Loucy (cell line): ENCODE measurements around the gene RAB3GAP1.
A peak's percentile ranks its signal among the peaks of the same experiment; 100 is the strongest.

Source experiments
- H2AFZ ChIP-seq: fragments of 200-600 bp; sonication (generic); 2 replicates; pipeline ENCODE4 v1.6.0; 2016; ENCODE audit warnings: antibody characterized with exemption, mild to moderate bottlenecking, low read length, moderate library complexity
- H3F3A ChIP-seq: fragments of 200-600 bp; 2 replicates; pipeline ENCODE4 v1.6.0; 2016; ENCODE audit warnings: antibody characterized with exemption, low read depth, mild to moderate bottlenecking
- H3K27me3 ChIP-seq: fragments of 200-600 bp; sonication (generic); 2 replicates; pipeline ENCODE4 v1.6.1; 2014; ENCODE audit warnings: low read length, mild to moderate bottlenecking; ENCODE audit not compliant: insufficient read depth, poor library complexity, severe bottlenecking
- H3K36me3 ChIP-seq: fragments of 200-600 bp; sonication (generic); 2 replicates; pipeline ENCODE4 v1.6.1; 2016; ENCODE audit warnings: low read length; ENCODE audit not compliant: insufficient read depth
- H3K4me1 ChIP-seq: fragments of 200-600 bp; sonication (generic); 2 replicates; pipeline ENCODE4 v1.5.1; 2014; ENCODE audit warnings: low read length, mild to moderate bottlenecking; ENCODE audit not compliant: insufficient read depth, poor library complexity, severe bottlenecking
- H3K4me2 ChIP-seq: fragments of 200-600 bp; sonication (generic); 2 replicates; pipeline ENCODE4 v1.6.0; 2014; ENCODE audit warnings: antibody characterized with exemption, low read length, low read depth, mild to moderate bottlenecking; ENCODE audit not compliant: poor library complexity, severe bottlenecking
- H3K4me3 ChIP-seq: fragments of 200-600 bp; sonication (generic); 2 replicates; pipeline ENCODE4 v1.5.1; 2014; ENCODE audit warnings: low read length, mild to moderate bottlenecking, mixed read lengths; ENCODE audit not compliant: poor library complexity, severe bottlenecking
- H3K79me2 ChIP-seq: fragments of 200-600 bp; sonication (generic); 2 replicates; pipeline ENCODE4 v1.6.1; 2014; ENCODE audit warnings: low read length; ENCODE audit not compliant: insufficient read depth
- H3K9ac ChIP-seq: fragments of 200-600 bp; sonication (generic); 2 replicates; pipeline ENCODE4 v1.6.0; 2014; ENCODE audit warnings: mild to moderate bottlenecking, low read depth, low read length, moderate library complexity; ENCODE audit not compliant: poor library complexity, severe bottlenecking
- H3K9me2 ChIP-seq: fragments of 200-600 bp; sonication (generic); replicated peaks from 2 replicates; pipeline ENCODE4 v1.6.1; 2016; ENCODE audit warnings: low read depth, low read length, mixed read lengths
- H3K9me3 ChIP-seq: fragments of 200-600 bp; sonication (generic); 2 replicates; pipeline ENCODE4 v1.6.1; 2014; ENCODE audit warnings: mild to moderate bottlenecking, antibody characterized with exemption, low read length, low read depth; ENCODE audit not compliant: insufficient read depth
- H4K20me1 ChIP-seq: fragments of 200-600 bp; sonication (generic); 2 replicates; pipeline ENCODE4 v1.6.0; 2014; ENCODE audit warnings: antibody characterized with exemption, low read length, mild to moderate bottlenecking; ENCODE audit not compliant: insufficient read depth, poor library complexity, severe bottlenecking
- EZH2phosphoT487 ChIP-seq: fragments of 200-600 bp; IDR thresholded peaks from 2 replicates; pipeline ENCODE4 v1.6.1; 2018; ENCODE audit warnings: antibody characterized with exemption, mild to moderate bottlenecking, moderate library complexity, borderline replicate concordance
- TF ChIP-seq, protein P1 (sequence below): fragments of 200-600 bp; sonication (generic); conservative IDR thresholded peaks from 2 replicates; pipeline ENCODE4 v1.5.1; 2014; ENCODE audit warnings: mild to moderate bottlenecking, antibody characterized with exemption, low read length

Gene RAB3GAP1

DNA sequence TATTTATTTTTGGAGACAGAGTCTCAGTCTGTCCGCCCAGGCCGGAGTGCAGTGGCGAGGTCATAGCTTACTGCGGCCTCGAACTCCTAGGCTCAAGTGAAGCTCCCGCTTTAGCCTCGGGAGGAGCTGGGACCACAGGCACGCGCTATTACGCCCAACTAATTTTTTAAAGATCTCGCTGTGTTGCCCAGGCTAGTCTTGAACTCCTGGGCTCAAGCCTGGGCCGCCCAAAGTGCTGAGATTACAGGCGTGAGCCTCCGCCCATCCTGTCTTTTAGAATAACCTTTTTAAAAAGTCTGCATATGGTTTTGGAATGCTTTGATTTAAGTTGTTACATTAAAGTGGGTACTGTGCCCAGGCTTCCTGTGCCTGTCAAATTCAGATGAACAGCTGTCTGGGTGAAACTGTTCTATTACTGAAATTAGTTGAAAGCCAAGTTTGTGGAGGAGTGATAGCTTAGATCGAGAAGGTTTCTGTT lies 944 bp downstream of the RAB3GAP1 start:
- H3F3A ChIP-seq = peaks cover 3% of the 10 kb centered on the region; the same call in 1 of the 2 replicates
- no peaks in the 10 kb centered on the region for H3K9me2 ChIP-seq
- H3K4me3 ChIP-seq = peak overlapping the region; percentile 88
- peaks cover 33% of the 10 kb centered on the region for H3K4me1 ChIP-seq
- H3K79me2 ChIP-seq = peaks cover 47% of the 10 kb centered on the region
- no peak overlapping the region for H2AFZ ChIP-seq
- no peaks in the 10 kb centered on the region for H3K36me3 ChIP-seq
- TF ChIP-seq, protein P1, sequence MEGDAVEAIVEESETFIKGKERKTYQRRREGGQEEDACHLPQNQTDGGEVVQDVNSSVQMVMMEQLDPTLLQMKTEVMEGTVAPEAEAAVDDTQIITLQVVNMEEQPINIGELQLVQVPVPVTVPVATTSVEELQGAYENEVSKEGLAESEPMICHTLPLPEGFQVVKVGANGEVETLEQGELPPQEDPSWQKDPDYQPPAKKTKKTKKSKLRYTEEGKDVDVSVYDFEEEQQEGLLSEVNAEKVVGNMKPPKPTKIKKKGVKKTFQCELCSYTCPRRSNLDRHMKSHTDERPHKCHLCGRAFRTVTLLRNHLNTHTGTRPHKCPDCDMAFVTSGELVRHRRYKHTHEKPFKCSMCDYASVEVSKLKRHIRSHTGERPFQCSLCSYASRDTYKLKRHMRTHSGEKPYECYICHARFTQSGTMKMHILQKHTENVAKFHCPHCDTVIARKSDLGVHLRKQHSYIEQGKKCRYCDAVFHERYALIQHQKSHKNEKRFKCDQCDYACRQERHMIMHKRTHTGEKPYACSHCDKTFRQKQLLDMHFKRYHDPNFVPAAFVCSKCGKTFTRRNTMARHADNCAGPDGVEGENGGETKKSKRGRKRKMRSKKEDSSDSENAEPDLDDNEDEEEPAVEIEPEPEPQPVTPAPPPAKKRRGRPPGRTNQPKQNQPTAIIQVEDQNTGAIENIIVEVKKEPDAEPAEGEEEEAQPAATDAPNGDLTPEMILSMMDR = no peak
- no peak for TF ChIP-seq EZH2phosphoT487
- no peaks in the 10 kb centered on the region for H3K9me3 ChIP-seq
- peaks cover 45% of the 10 kb centered on the region for H4K20me1 ChIP-seq
- peak overlapping the region; percentile 88 for H3K9ac ChIP-seq
- H3K27me3 ChIP-seq = no peaks in the 10 kb centered on the region
- H3K4me2 ChIP-seq = peak overlapping the region; percentile 80

DNA sequence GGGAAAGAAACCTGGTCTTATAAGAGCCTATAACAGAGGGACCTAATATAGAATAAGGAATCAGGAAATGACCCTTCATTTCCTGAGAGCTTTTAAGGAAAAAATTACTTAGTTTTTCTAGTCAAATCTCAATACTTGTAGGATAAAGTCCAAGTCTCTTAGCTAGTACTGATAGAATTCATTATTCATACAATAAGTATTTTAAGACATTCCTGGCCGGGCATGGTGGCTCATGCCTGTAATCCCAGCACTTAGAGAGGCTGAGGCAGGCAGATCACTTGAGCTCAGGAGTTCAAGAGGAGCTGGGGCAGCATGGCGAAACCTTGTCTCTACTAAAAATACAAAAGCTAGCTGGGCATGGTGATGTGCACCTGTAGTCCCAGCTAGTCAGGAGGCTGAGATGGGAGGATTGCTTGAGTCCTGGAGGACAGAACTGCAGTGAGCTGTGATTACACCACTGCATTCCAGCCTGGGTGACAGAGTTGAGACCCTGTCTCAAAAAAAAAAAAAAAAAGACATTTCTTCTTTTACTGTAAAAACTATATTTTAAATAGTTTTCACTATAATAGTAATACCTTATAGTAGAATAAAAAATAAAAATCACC lies 3.2 kb downstream of the RAB3GAP1 start:
- H3K9me2 ChIP-seq = no peaks in the 10 kb centered on the region
- no peaks in the 10 kb centered on the region for H3K27me3 ChIP-seq
- peaks cover 38% of the 10 kb centered on the region for H3K4me1 ChIP-seq
- peaks cover 59% of the 10 kb centered on the region for H4K20me1 ChIP-seq
- no peak overlapping the region for H3K9ac ChIP-seq
- peaks cover 60% of the 10 kb centered on the region for H3K79me2 ChIP-seq
- H3F3A ChIP-seq = peaks cover 3% of the 10 kb centered on the region; the same call in 1 of the 2 replicates
- H3K36me3 ChIP-seq = no peaks in the 10 kb centered on the region
- peak overlapping the region; percentile 88 for H3K4me3 ChIP-seq
- H2AFZ ChIP-seq = no peak overlapping the region
- peak overlapping the region; percentile 80 for H3K4me2 ChIP-seq
- H3K9me3 ChIP-seq = no peaks in the 10 kb centered on the region
- TF ChIP-seq, protein P1 = no peak
- no peak for TF ChIP-seq EZH2phosphoT487

DNA sequence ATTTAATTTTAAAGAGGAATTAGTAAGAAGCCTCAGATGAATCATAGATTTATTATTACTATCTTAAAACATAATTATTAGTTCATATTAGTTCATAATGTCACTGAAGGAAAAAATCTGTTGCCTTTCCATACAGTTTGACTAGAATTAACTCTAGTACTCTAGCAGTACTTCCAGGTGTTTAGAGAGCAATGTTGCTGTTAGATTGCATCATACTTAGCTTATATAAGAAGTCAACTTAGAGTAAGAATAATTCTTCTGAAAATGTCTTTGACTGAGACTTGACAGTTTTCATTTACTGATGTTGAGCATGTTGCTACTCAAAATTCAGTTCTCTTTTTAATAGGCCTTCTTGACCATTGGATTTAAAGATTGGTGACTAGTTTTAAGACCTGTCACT lies 4.7 kb downstream of the RAB3GAP1 start:
- Histone ChIP-seq H4K20me1 (peaks cover 65% of the 10 kb centered on the region), H3K9me3 (no peaks in the 10 kb centered on the region), H3K9me2 (no peaks in the 10 kb centered on the region), H3F3A (peaks cover 3% of the 10 kb centered on the region; the same call in 1 of the 2 replicates), H3K4me3 (peak overlapping the region; percentile 50), H3K27me3 (no peaks in the 10 kb centered on the region), H3K4me1 (peaks cover 38% of the 10 kb centered on the region), H3K36me3 (peaks cover 7% of the 10 kb centered on the region; the same call in 1 of the 2 replicates), H2AFZ (no peak overlapping the region), H3K9ac (peak overlapping the region; percentile 13), H3K79me2 (peaks cover 70% of the 10 kb centered on the region), H3K4me2 (peak overlapping the region; percentile 63)
- TF ChIP-seq, protein P1 = no peak
- TF ChIP-seq EZH2phosphoT487 = no peak
